H4 (cell line): ENCODE data around the gene KCNG2. TPM values are rescaled to one million over a fixed set of nuclear protein-coding genes. Genes with fewer than 3 reads are reported as not detected.
"Not testable (repeated sequence)": the region's sequence is repeated elsewhere in the genome, so short reads cannot be mapped to it uniquely, and the experiment has no call there.

Source experiments
- DNase-seq: peaks from one replicate; pipeline ENCODE4 v3.0.0-alpha.2; 2015; ENCODE audit warnings: low spot score
- total RNA-seq: library from RNA; depleted of rRNA; stranded (reverse); fragments of >200 nt; shearing (Covaris generic); gene quantifications from 2 replicates; pipeline ENCODE4 v1.2.3, GENCODE V29; 2014

The KCNG2 gene
- total RNA-seq, 1 experiment from 2014 or later = not detected

GRCh38 chr18:79869591-79870300 lies 72.0 kb downstream of the KCNG2 start:
- no peak for DNase-seq

- DNase-seq = no peak
These were observed 72.7 kb downstream of the KCNG2 start for GRCh38 chr18:79870301-79871025.

GRCh38 chr18:79871026-79871390 lies 73.3 kb downstream of the KCNG2 start:
- no peak for DNase-seq

GRCh38 chr18:79871481-79872091 lies 73.8 kb downstream of the KCNG2 start:
- DNase-seq = no peak

GRCh38 chr18:79872527-79873444 lies 75.0 kb downstream of the KCNG2 start:
- DNase-seq = no peak

- DNase-seq = no peak
These were observed 75.8 kb downstream of the KCNG2 start for GRCh38 chr18:79873449-79874110.

- no peak for DNase-seq
These were observed 77.1 kb downstream of the KCNG2 start for GRCh38 chr18:79874553-79875530.

- DNase-seq = no peak
These were observed 77.8 kb downstream of the KCNG2 start for GRCh38 chr18:79875531-79875919.

GRCh38 chr18:79875931-79876461 lies 78.3 kb downstream of the KCNG2 start:
- no peak for DNase-seq

- DNase-seq = no peak
These were observed 78.8 kb downstream of the KCNG2 start for GRCh38 chr18:79876497-79876896.

- no peak for DNase-seq
These were observed 79.7 kb downstream of the KCNG2 start for GRCh38 chr18:79877163-79878091.

GRCh38 chr18:79878246-79878645 lies 80.5 kb downstream of the KCNG2 start:
- DNase-seq = not testable (repeated sequence)

- DNase-seq = no peak
These were observed 81.1 kb downstream of the KCNG2 start for GRCh38 chr18:79878741-79879378.

GRCh38 chr18:79879566-79879965 lies 81.8 kb downstream of the KCNG2 start:
- DNase-seq = no peak

- no peak for DNase-seq
These were observed 84.0 kb downstream of the KCNG2 start for GRCh38 chr18:79881695-79882094.

GRCh38 chr18:79882522-79883241 lies 84.9 kb downstream of the KCNG2 start:
- DNase-seq = no peak

- DNase-seq = no peak
These were observed 85.9 kb downstream of the KCNG2 start for GRCh38 chr18:79883461-79884293.
